Naive thymus-derived CD4-positive, alpha-beta T cell (primary cell): ENCODE data around the gene BMPR1B. TPM values are rescaled to one million over a fixed set of nuclear protein-coding genes. Genes with fewer than 3 reads are reported as not detected.
"Not testable (repeated sequence)": the region's sequence is repeated elsewhere in the genome, so short reads cannot be mapped to it uniquely, and the experiment has no call there.

Experiments
- ATAC-seq: fragments of 150-1000 bp; cut with Tn5 transposase; 2 replicates; pipeline ENCODE4 v1.10.0; 2021; ENCODE audit warnings: mild to moderate bottlenecking, moderate library complexity
- CTCF ChIA-PET: fragments of 350-600 bp; sonication (Branson Sonifier 250); formaldehyde crosslinking; loops from one replicate; lab custom pipeline; 2021; ENCODE audit warnings: antibody characterized with exemption; lab: Charles Lee
- POLR2A ChIA-PET: fragments of 350-600 bp; sonication (Branson Sonifier 250); formaldehyde crosslinking; loops from one replicate; lab custom pipeline; 2021; ENCODE audit warnings: antibody characterized with exemption, inconsistent platforms; lab: Charles Lee
- DNase-seq, 9 donors: peaks; one replicate each; pipeline versions ENCODE4 v3.0.0 to v3.0.0-alpha.2; 2020 to 2022; ENCODE audit warnings: mixed read lengths in 1 of 9
- H3K27ac ChIP-seq: one replicate; pipeline ENCODE4 v1.7.0; 2013; ENCODE audit warnings: mild to moderate bottlenecking, low read depth, low read length, moderate library complexity
- H3K27me3 ChIP-seq, 2 donors: one replicate each; pipeline ENCODE4 v1.7.0; 2013; ENCODE audit warnings: low read length in 2 of 2, mild to moderate bottlenecking in 2 of 2, moderate library complexity in 2 of 2; ENCODE audit not compliant: control insufficient read depth in 2 of 2, insufficient read depth in 2 of 2
- H3K36me3 ChIP-seq, 3 experiments: 1 replicate in 2 of 3; 2 replicates in 1 of 3; pipeline ENCODE4 v1.7.0; 2013; ENCODE audit warnings: low read length in 3 of 3, mild to moderate bottlenecking in 3 of 3, moderate library complexity in 1 of 3; ENCODE audit not compliant: insufficient read depth in 3 of 3, control insufficient read depth in 2 of 3
- H3K4me1 ChIP-seq, 2 donors: one replicate each; pipeline ENCODE4 v1.7.0; 2013; ENCODE audit warnings: low read length in 2 of 2, mild to moderate bottlenecking in 2 of 2, moderate library complexity in 1 of 2; ENCODE audit not compliant: control insufficient read depth in 2 of 2, insufficient read depth in 2 of 2
- H3K4me3 ChIP-seq: 2 replicates; pipeline ENCODE4 v1.7.0; 2013; ENCODE audit warnings: mild to moderate bottlenecking, low read length
- H3K9me3 ChIP-seq, 3 experiments: 1 replicate in 2 of 3; 2 replicates in 1 of 3; pipeline ENCODE4 v1.7.0; 2013; ENCODE audit warnings: low read length in 3 of 3; ENCODE audit not compliant: control insufficient read depth in 2 of 3
- H3K27ac Mint-ChIP-seq, 9 donors: one replicate each; pipeline ENCODE4 v1.8.0; 2020 to 2022; ENCODE audit warnings: mixed read lengths in 9 of 9, mild to moderate bottlenecking in 8 of 9, moderate library complexity in 5 of 9, inconsistent platforms in 2 of 9
- H3K27me3 Mint-ChIP-seq, 5 donors: one replicate each; pipeline ENCODE4 v1.8.0; 2021 to 2022; ENCODE audit warnings: mixed read lengths in 5 of 5, mild to moderate bottlenecking in 1 of 5
- H3K36me3 Mint-ChIP-seq, 5 donors: one replicate each; pipeline ENCODE4 v1.8.0; 2020 to 2022; ENCODE audit warnings: mixed read lengths in 5 of 5, mild to moderate bottlenecking in 3 of 5, inconsistent platforms in 1 of 5
- H3K4me1 Mint-ChIP-seq, 7 donors: one replicate each; pipeline ENCODE4 v1.8.0; 2020 to 2022; ENCODE audit warnings: mixed read lengths in 7 of 7, mild to moderate bottlenecking in 3 of 7, inconsistent platforms in 1 of 7
- H3K4me3 Mint-ChIP-seq, 10 donors: one replicate each; pipeline ENCODE4 v1.8.0; 2020 to 2022; ENCODE audit warnings: mild to moderate bottlenecking in 10 of 10, mixed read lengths in 10 of 10, moderate library complexity in 6 of 10, inconsistent platforms in 2 of 10
- H3K9me3 Mint-ChIP-seq, 11 donors: one replicate each; pipeline ENCODE4 v1.8.0; 2020 to 2022; ENCODE audit warnings: mixed read lengths in 11 of 11, mild to moderate bottlenecking in 4 of 11, inconsistent platforms in 1 of 11, moderate library complexity in 1 of 11
- intact Hi-C, 2 donors: fragments of 100-400 bp; cut with micrococcal nuclease; formaldehyde crosslinking; loops; one replicate each; pipeline ENCODE4 v1.15.1; 2023
- polyA plus RNA-seq, 2 donors: library from polyadenylated mRNA; unstranded; fragments of 300-500 nt; fragmentation: Illumina TruSeq; gene quantifications; one replicate each; pipeline ENCODE4 v1.2.3, GENCODE V29; 2021
- total RNA-seq, 6 experiments: library from RNA in 5 of 6; stranded (reverse) in 5 of 6; gene quantifications; 1 replicate in 5 of 6; 2 replicates in 1 of 6; pipeline ENCODE4 v1.2.3 and lab custom pipeline; 2021 to 2026

BMPR1B gene
- total and polyA plus RNA-seq, 7 experiments from 2014 or later: 0.07 to 0.14 (median 0.11) TPM; not detected in 3

DNA sequence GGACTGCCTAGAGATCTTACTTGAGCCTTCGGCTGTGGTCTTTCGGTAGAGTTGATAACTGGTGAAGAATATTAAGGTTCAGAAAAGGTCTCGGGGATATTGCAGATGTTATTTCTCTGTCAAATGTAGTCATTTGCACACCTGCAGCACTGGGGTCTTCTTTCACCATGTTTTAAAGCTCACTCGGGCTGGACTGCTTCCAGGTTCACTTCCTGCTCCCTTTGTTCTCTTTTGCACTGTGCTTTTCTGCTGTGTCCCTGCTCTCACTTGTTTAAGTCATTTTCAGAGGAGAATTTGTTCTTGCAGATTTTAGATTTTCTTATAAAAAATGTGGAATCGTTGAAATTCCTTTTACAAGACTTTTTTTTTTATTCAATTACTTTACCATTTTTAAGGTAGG, 68.5 kb downstream of the BMPR1B start:
- Histone ChIP-seq H3K9me3 (no peaks in the 10 kb centered on the region), H3K4me3 (no peak overlapping the region), H3K36me3 (no peaks in the 10 kb centered on the region), H3K27me3 (no peaks in the 10 kb centered on the region), H3K4me1 (no peaks in the 10 kb centered on the region), H3K27ac (no peak overlapping the region)
- no peak for DNase-seq
- H3K4me3 Mint-ChIP-seq: peak overlapping the region in 2 of 10 donors; percentile 1 to 18
- peaks cover 0 to 3% (median 0%) of the 10 kb centered on the region in 11 donors for H3K9me3 Mint-ChIP-seq
- peaks cover 0 to 2% (median 0%) of the 10 kb centered on the region in 7 donors for H3K4me1 Mint-ChIP-seq
- H3K27me3 Mint-ChIP-seq: peaks cover 0 to 10% (median 6%) of the 10 kb centered on the region in 5 donors
- intact Hi-C loops: no loop called here
- CTCF ChIA-PET: no interaction called here
- ATAC-seq: no peak
- no peak overlapping the region for H3K27ac Mint-ChIP-seq
- POLR2A ChIA-PET: no interaction called here
- H3K36me3 Mint-ChIP-seq: no peaks in the 10 kb centered on the region

DNA sequence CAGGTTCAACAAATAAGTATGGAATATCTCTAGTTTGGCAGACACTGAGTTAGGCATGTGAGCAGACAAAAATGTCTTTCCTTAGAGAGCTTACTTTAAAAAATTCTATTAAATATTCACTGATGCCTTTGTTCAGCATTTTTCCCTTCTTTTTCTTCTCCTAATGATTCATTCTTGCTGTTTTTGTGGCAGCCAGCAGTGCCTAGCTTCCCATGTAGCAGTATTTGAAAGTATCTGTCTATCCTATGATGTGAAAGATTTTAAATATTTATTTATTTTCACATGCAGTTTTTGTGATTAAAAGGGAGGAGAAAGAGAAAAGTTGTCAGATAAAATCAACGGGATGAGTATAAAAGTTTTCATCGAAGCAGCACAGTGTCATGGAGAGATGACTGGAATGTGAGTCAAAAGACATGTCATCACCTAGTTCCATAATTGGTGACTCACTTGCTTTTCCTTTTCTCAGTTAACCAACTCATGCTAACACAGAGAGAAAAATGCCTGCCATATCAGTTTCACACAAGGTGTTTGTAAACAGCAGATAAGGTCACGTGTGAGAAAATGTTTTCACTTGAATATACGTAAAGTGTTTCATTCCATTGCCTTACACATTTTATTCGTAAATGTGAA, 69.8 kb downstream of the BMPR1B start:
- H3K9me3 ChIP-seq: no peaks in the 10 kb centered on the region
- H3K27ac ChIP-seq: no peak overlapping the region
- no peak overlapping the region for H3K27ac Mint-ChIP-seq
- peaks cover 0 to 3% (median 0%) of the 10 kb centered on the region in 11 donors for H3K9me3 Mint-ChIP-seq
- H3K4me1 Mint-ChIP-seq: peaks cover 0 to 2% (median 0%) of the 10 kb centered on the region in 7 donors
- H3K27me3 Mint-ChIP-seq: peaks cover 0 to 10% (median 6%) of the 10 kb centered on the region in 5 donors
- intact Hi-C loops: no loop called here
- no peak overlapping the region for H3K4me3 ChIP-seq
- CTCF ChIA-PET: no interaction called here
- no peaks in the 10 kb centered on the region for H3K4me1 ChIP-seq
- DNase-seq (no peak), ATAC-seq (no peak)
- H3K27me3 ChIP-seq: no peaks in the 10 kb centered on the region
- H3K4me3 Mint-ChIP-seq: no peak overlapping the region
- no peaks in the 10 kb centered on the region for H3K36me3 Mint-ChIP-seq
- no peaks in the 10 kb centered on the region for H3K36me3 ChIP-seq
- POLR2A ChIA-PET: no interaction called here

DNA sequence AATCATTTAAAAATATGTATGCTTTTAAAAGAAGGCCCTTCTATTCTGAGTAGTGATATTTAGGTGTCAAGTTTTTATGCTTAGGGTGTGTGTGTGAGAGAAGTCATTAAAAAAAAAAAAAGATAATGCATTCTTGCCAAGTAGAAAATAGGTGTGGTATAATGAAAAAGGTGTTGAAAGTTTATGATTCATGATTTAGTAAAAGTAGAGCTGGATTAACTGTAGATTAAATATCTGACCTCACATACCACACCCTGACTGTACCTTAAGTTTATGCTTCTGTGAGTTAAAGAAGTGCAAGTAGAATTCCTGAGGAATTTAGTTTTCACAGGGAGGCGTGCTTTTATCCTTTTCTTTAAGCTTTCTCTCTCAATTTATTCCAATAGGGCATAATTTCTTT, 71.1 kb downstream of the BMPR1B start:
- no peak for ATAC-seq
- Histone ChIP-seq H3K36me3 (no peaks in the 10 kb centered on the region), H3K27me3 (no peaks in the 10 kb centered on the region), H3K9me3 (no peaks in the 10 kb centered on the region), H3K27ac (no peak overlapping the region), H3K4me1 (no peaks in the 10 kb centered on the region), H3K4me3 (no peak overlapping the region)
- Mint-ChIP-seq H3K36me3 (no peaks in the 10 kb centered on the region), H3K9me3 (peaks cover 0 to 4% (median 0%) of the 10 kb centered on the region in 11 donors), H3K27ac (no peak overlapping the region), H3K4me1 (peaks cover 0 to 2% (median 0%) of the 10 kb centered on the region in 7 donors), H3K27me3 (peaks cover 0 to 7% (median 4%) of the 10 kb centered on the region in 5 donors), H3K4me3 (no peak overlapping the region)
- intact Hi-C loops: no loop called here
- ChIA-PET CTCF (no interaction called here), POLR2A (no interaction called here)
- DNase-seq: no peak

DNA sequence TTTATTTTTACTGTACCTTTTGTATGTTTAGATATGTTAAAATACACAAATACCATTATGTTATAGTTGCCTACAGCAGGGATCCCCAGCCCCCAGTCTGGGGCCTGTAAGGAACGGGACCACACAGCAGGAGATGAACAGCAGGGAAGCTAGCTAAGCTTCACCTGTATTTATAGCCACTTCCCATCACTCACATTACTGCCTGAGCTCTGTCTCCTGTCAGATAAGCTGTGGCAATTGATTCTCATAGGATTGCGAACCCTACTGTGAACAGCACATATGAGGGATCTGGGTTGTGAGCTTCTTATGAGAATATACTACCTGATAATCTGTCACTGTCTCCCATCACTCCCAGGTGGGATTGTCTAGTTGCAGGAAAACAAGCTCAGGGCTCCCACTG, 73.9 kb downstream of the BMPR1B start:
- H3K27me3 Mint-ChIP-seq: peaks cover 0 to 4% (median 0%) of the 10 kb centered on the region in 5 donors
- H3K9me3 Mint-ChIP-seq: peaks cover 0 to 4% (median 0%) of the 10 kb centered on the region in 11 donors
- no peaks in the 10 kb centered on the region for H3K4me1 Mint-ChIP-seq
- no peaks in the 10 kb centered on the region for H3K4me1 ChIP-seq
- H3K27me3 ChIP-seq: no peaks in the 10 kb centered on the region
- H3K27ac Mint-ChIP-seq: no peak overlapping the region
- H3K4me3 Mint-ChIP-seq: no peak overlapping the region
- no peaks in the 10 kb centered on the region for H3K36me3 ChIP-seq
- no peak for ATAC-seq
- POLR2A ChIA-PET: no interaction called here
- H3K9me3 ChIP-seq: no peaks in the 10 kb centered on the region
- no peak overlapping the region for H3K4me3 ChIP-seq
- H3K36me3 Mint-ChIP-seq: no peaks in the 10 kb centered on the region
- no peak for DNase-seq
- intact Hi-C loops: no loop called here
- no peak overlapping the region for H3K27ac ChIP-seq
- CTCF ChIA-PET: no interaction called here

DNA sequence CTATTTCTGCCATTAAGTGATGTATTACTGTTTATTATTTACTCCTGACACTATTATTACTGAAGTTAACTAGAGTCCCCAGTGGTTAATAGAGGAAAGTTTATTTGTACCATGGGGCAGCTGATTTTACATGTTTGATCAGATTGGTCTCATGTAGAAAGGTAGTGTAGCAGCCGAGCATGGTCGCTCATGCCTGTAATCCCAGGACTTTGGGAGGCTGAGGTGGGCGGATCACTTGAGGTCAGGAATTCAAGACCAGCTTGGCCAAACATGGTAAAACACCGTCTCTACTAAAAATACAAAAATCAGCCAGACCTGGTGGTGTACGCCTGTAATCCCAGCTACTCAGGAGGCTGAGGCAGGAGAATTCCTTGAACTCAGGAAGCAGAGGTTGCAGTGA, 74.6 kb downstream of the BMPR1B start:
- POLR2A ChIA-PET, H3K27ac ChIP-seq, H3K4me1 Mint-ChIP-seq, DNase-seq, H3K27me3 Mint-ChIP-seq, ATAC-seq, H3K27ac Mint-ChIP-seq, H3K36me3 ChIP-seq, H3K36me3 Mint-ChIP-seq, H3K9me3 ChIP-seq, CTCF ChIA-PET, H3K4me3 Mint-ChIP-seq, H3K27me3 ChIP-seq, intact Hi-C loops, H3K4me1 ChIP-seq, H3K4me3 ChIP-seq, H3K9me3 Mint-ChIP-seq: not testable (repeated sequence)

DNA sequence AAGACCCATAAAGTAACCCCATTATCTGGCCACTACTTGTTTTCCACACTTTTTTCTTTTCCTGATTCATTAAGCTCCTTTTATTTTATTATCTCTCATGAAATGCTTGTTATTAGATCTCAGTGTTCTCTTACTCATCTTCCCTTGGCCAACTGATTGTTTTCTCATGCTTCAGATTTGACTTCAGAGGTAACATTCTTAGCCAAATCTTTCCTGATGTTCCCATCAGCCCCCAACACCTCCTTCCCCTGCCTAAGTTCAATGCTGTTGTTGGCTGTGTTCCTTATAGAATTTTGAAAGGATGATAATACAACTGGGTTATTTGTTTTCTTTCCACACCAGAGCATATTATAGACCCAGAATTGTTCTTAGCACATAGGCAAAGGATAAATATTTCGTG, 75.6 kb downstream of the BMPR1B start:
- Mint-ChIP-seq H3K27me3 (peaks cover 0 to 4% (median 0%) of the 10 kb centered on the region in 5 donors), H3K4me3 (no peak overlapping the region), H3K27ac (no peak overlapping the region), H3K4me1 (no peaks in the 10 kb centered on the region), H3K9me3 (peaks cover 0 to 4% (median 0%) of the 10 kb centered on the region in 11 donors), H3K36me3 (no peaks in the 10 kb centered on the region)
- no peaks in the 10 kb centered on the region for H3K9me3 ChIP-seq
- H3K4me3 ChIP-seq: no peak overlapping the region
- ATAC-seq: no peak
- no peaks in the 10 kb centered on the region for H3K4me1 ChIP-seq
- ChIA-PET POLR2A (no interaction called here), CTCF (no interaction called here)
- H3K36me3 ChIP-seq: no peaks in the 10 kb centered on the region
- intact Hi-C loops: no loop called here
- no peaks in the 10 kb centered on the region for H3K27me3 ChIP-seq
- no peak for DNase-seq
- no peak overlapping the region for H3K27ac ChIP-seq

DNA sequence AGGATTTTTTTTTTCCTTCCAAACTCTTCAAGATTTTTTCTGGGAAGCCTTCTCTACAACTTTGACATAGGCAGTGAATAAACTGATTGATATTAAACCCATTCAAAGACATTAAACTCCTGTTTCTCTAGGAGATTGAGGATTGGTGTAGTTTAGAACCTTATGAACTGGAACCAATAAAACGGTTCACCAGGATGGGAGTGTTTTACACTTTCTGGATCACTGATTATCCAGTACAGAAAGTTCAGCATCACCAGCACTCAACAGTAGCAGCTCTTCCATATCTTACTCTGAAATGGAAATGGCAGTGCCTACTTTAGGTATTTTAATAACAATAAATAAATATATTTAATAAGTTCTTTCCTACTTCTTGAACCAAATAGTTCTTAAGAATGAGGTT, 76.7 kb downstream of the BMPR1B start:
- H3K27me3 Mint-ChIP-seq: peaks cover 0 to 2% (median 0%) of the 10 kb centered on the region in 5 donors
- ATAC-seq (no peak), DNase-seq (no peak)
- intact Hi-C loops: no loop called here
- H3K27ac Mint-ChIP-seq: no peak overlapping the region
- H3K36me3 Mint-ChIP-seq: no peaks in the 10 kb centered on the region
- Histone ChIP-seq H3K9me3 (no peaks in the 10 kb centered on the region), H3K27ac (no peak overlapping the region), H3K36me3 (no peaks in the 10 kb centered on the region), H3K27me3 (no peaks in the 10 kb centered on the region), H3K4me1 (no peaks in the 10 kb centered on the region), H3K4me3 (no peak overlapping the region)
- no peaks in the 10 kb centered on the region for H3K4me1 Mint-ChIP-seq
- H3K4me3 Mint-ChIP-seq: no peak overlapping the region
- ChIA-PET CTCF (no interaction called here), POLR2A (no interaction called here)
- H3K9me3 Mint-ChIP-seq: peaks cover 0 to 4% (median 0%) of the 10 kb centered on the region in 11 donors
